Neuronal stem cell (in vitro differentiated cells): Measurements from ENCODE around the gene PFN1.

Source experiments
- DNase-seq: peaks from one replicate; pipeline ENCODE4 v3.0.0-alpha.2; 2013; ENCODE audit warnings: low spot score
- H2AFZ ChIP-seq: one replicate; pipeline ENCODE4 v1.6.1; 2013; ENCODE audit warnings: mild to moderate bottlenecking, low read length, inconsistent platforms
- H2AK5ac ChIP-seq: 2 replicates; pipeline ENCODE4 v1.6.1; 2013; ENCODE audit warnings: low read depth, mild to moderate bottlenecking, inconsistent platforms, low read length, moderate library complexity, mixed read lengths
- H2BK120ac ChIP-seq: 2 replicates; pipeline ENCODE4 v1.6.1; 2013; ENCODE audit warnings: low read depth, mild to moderate bottlenecking, inconsistent platforms, low read length, moderate library complexity, mixed read lengths
- H2BK12ac ChIP-seq: one replicate; pipeline ENCODE4 v1.6.1; 2013; ENCODE audit warnings: low read length, inconsistent platforms
- H2BK15ac ChIP-seq: 2 replicates; pipeline ENCODE4 v1.6.1; 2013; ENCODE audit warnings: mild to moderate bottlenecking, low read length, inconsistent platforms, mixed read lengths
- H2BK5ac ChIP-seq: one replicate; pipeline ENCODE4 v1.6.1; 2013; ENCODE audit warnings: inconsistent platforms, mild to moderate bottlenecking, low read length, moderate library complexity
- H3K14ac ChIP-seq: one replicate; pipeline ENCODE4 v1.6.1; 2013; ENCODE audit warnings: low read length, inconsistent platforms
- H3K18ac ChIP-seq: 2 replicates; pipeline ENCODE4 v1.6.1; 2013; ENCODE audit warnings: low read length, inconsistent platforms
- H3K23ac ChIP-seq: 2 replicates; pipeline ENCODE4 v1.6.1; 2013; ENCODE audit warnings: low read depth, mild to moderate bottlenecking, mixed read lengths, low read length, inconsistent platforms; ENCODE audit not compliant: poor library complexity
- H3K27ac ChIP-seq: replicated peaks from 3 replicates; pipeline ENCODE4 v1.5.1; 2013; ENCODE audit warnings: low read length, inconsistent platforms
- H3K27me3 ChIP-seq, 3 experiments: 2 replicates each; pipeline ENCODE4 v1.6.1; 2013; ENCODE audit warnings: low read length in 3 of 3, mild to moderate bottlenecking in 2 of 3, inconsistent platforms in 1 of 3, low read depth in 1 of 3, mixed read lengths in 1 of 3, moderate library complexity in 1 of 3; ENCODE audit not compliant: control insufficient read depth in 3 of 3, insufficient read depth in 3 of 3
- H3K36me3 ChIP-seq, 2 donors: replicated peaks in 1 of 2; 2 replicates each; pipeline ENCODE4 v1.6.1; 2013; ENCODE audit warnings: low read length in 2 of 2; ENCODE audit not compliant: control insufficient read depth in 2 of 2, insufficient read depth in 2 of 2
- H3K4ac ChIP-seq: 2 replicates; pipeline ENCODE4 v1.6.1; 2013; ENCODE audit warnings: inconsistent platforms, mild to moderate bottlenecking, low read length, moderate library complexity
- H3K4me1 ChIP-seq, 2 donors: 1 replicate in 1 of 2; 2 replicates in 1 of 2; pipeline ENCODE4 v1.6.1; 2013; ENCODE audit warnings: low read length in 2 of 2, low read depth in 1 of 2; ENCODE audit not compliant: control insufficient read depth in 2 of 2, insufficient read depth in 1 of 2
- H3K4me2 ChIP-seq: one replicate; pipeline ENCODE4 v1.6.1; 2013; ENCODE audit warnings: mild to moderate bottlenecking, low read length, inconsistent platforms; ENCODE audit not compliant: insufficient read depth, poor library complexity, severe bottlenecking
- H3K4me3 ChIP-seq, 2 donors: 2 replicates each; pipeline ENCODE4 v1.5.1; 2013; ENCODE audit warnings: low read length in 2 of 2, mild to moderate bottlenecking in 2 of 2, inconsistent platforms in 1 of 2, moderate library complexity in 1 of 2
- H3K79me1 ChIP-seq: one replicate; pipeline ENCODE4 v1.6.1; 2013; ENCODE audit warnings: low read depth, mild to moderate bottlenecking, inconsistent platforms, low read length, moderate library complexity
- H3K9ac ChIP-seq: one replicate; pipeline ENCODE4 v1.6.1; 2013; ENCODE audit warnings: mild to moderate bottlenecking, low read depth, low read length, inconsistent platforms; ENCODE audit not compliant: poor library complexity
- H3K9me3 ChIP-seq, 2 donors: replicated peaks in 1 of 2; 2 replicates each; pipeline versions ENCODE3 to v1.6.1; 2013; ENCODE audit warnings: low read length in 2 of 2, mild to moderate bottlenecking in 2 of 2, inconsistent platforms in 1 of 2, low read depth in 1 of 2, mixed read lengths in 1 of 2, moderate library complexity in 1 of 2; ENCODE audit not compliant: control insufficient read depth in 2 of 2, insufficient read depth in 1 of 2
- H4K8ac ChIP-seq: one replicate; pipeline ENCODE4 v1.6.1; 2013; ENCODE audit warnings: low read depth, mild to moderate bottlenecking, inconsistent platforms, low read length, moderate library complexity
- H4K91ac ChIP-seq: one replicate; pipeline ENCODE4 v1.6.1; 2013; ENCODE audit warnings: low read length, low read depth, mild to moderate bottlenecking, inconsistent platforms; ENCODE audit not compliant: poor library complexity
- WGBS, 2 donors: extraction: QIAGEN DNeasy Blood & Tissue Kit; methylation state at CpG; one replicate each; pipeline ENCODE4 v1.1.7; 2013; ENCODE audit warnings: missing lambda C conversion rate in 2 of 2, mixed read lengths in 1 of 2; ENCODE audit not compliant: insufficient read length in 2 of 2, insufficient replicate concordance in 1 of 2; ENCODE audit errors: extremely low coverage in 2 of 2; 5-methylcytosine and 5-hydroxymethylcytosine counted together

PFN1 gene

DNA sequence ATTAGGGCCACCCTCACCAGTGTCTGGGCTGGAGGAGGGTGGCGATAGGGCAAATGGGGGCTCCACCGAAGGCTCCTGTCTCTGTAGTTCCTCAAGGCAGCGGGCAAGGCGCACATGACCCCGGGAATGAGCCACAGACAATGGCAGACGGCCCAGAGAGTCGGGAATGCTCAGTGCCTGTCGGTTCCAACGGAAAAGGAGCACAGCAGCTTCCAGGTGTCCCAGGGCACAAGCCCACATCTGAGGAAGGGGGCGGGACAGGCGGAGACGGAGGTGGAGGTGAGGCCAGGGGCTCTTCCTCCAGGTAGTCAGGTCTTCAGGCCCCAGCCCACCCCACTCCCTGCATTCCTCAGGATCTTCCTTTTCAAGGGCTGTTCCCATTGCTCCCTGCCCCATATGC, 24.4 kb upstream of the PFN1 start:
- Histone ChIP-seq H2AK5ac (no peak overlapping the region), H4K8ac (no peak overlapping the region), H3K79me1 (peaks cover 2% of the 10 kb centered on the region), H2BK12ac (no peak overlapping the region), H3K4me1 (peaks cover 4 to 11% of the 10 kb centered on the region in 2 donors), H3K23ac (peak overlapping the region; percentile 39), H3K4ac (no peak overlapping the region), H3K18ac (no peak overlapping the region), H3K4me2 (no peak overlapping the region), H3K27ac (no peak overlapping the region), H3K36me3 (peaks cover 10 to 20% of the 10 kb centered on the region in 2 donors), H2BK120ac (no peak overlapping the region), H3K9ac (no peak overlapping the region), H3K9me3 (peaks cover 0 to 1% of the 10 kb centered on the region in 2 donors), H2BK15ac (no peak overlapping the region), H3K4me3 (no peak overlapping the region), H2BK5ac (no peak overlapping the region), H2AFZ (no peak overlapping the region), H3K27me3 (no peaks in the 10 kb centered on the region), H4K91ac (no peak overlapping the region), H3K14ac (no peak overlapping the region)
- no CpG with 5 or more reads among the region's 12 CpGs for WGBS, 2 donors
- no peak for DNase-seq

DNA sequence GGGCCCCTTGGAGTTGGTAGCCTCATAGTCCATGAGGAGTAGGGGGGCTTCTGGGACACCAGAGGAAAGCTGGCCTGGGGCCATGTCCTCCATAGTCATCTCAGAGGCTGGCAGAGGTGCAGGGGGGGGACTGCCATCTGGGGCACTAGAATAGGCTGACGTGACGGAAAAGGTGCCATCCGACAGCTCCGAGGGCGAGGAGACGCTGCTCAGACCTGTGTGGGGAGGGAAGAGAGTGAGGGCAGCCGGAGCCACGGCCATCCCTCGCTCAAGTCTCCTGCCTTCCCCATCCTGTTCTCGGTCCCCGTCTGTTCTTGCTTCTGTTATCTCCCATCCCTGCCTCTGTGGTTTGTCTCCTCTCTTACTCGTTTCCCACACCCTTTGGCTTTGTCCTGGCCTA, 24.0 kb upstream of the PFN1 start:
- Histone ChIP-seq H3K27ac (no peak overlapping the region), H3K23ac (no peak overlapping the region), H4K8ac (no peak overlapping the region), H3K79me1 (peaks cover 2% of the 10 kb centered on the region), H2BK120ac (no peak overlapping the region), H3K9me3 (peaks cover 0 to 1% of the 10 kb centered on the region in 2 donors), H3K27me3 (no peaks in the 10 kb centered on the region), H3K4me2 (no peak overlapping the region), H3K4ac (no peak overlapping the region), H3K4me1 (peaks cover 4 to 11% of the 10 kb centered on the region in 2 donors), H2BK15ac (no peak overlapping the region), H2AK5ac (no peak overlapping the region), H3K14ac (no peak overlapping the region), H3K9ac (peak overlapping the region; percentile 65), H2AFZ (no peak overlapping the region), H3K36me3 (peaks cover 7 to 20% of the 10 kb centered on the region in 2 donors), H2BK12ac (no peak overlapping the region), H3K18ac (no peak overlapping the region), H3K4me3 (no peak overlapping the region), H2BK5ac (no peak overlapping the region), H4K91ac (no peak overlapping the region)
- DNase-seq = no peak
- no CpG with 5 or more reads among the region's 12 CpGs for WGBS, 2 donors

DNA sequence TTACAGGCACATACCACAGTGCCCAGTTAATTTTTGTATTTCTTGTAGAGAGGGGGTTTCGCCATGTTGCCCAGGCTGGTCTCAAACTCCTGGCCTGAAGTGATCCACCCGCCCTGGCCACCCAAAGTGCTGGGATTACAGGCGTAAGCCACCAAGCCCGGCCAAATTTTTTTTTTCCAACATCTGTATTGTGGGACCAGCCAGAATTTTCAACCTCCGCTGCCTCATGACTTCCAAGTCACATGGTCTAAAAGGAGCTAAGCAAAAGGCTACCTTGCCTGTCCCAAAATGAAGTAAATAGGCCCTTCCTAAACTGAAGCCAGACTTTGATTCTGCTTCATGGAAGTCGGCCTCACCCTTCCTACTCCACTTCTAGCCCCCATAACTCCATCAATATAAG, 23.5 kb upstream of the PFN1 start:
- no peak overlapping the region for H2AK5ac ChIP-seq
- no peak overlapping the region for H2BK120ac ChIP-seq
- H3K36me3 ChIP-seq = peaks cover 7 to 20% of the 10 kb centered on the region in 2 donors
- H2AFZ ChIP-seq = no peak overlapping the region
- no peaks in the 10 kb centered on the region for H3K27me3 ChIP-seq
- H3K4me2 ChIP-seq = no peak overlapping the region
- WGBS, 2 donors = no CpG with 5 or more reads among the region's 6 CpGs
- no peak overlapping the region for H3K14ac ChIP-seq
- no peak overlapping the region for H2BK5ac ChIP-seq
- H3K79me1 ChIP-seq = peaks cover 2% of the 10 kb centered on the region
- H3K4ac ChIP-seq = no peak overlapping the region
- no peak overlapping the region for H3K27ac ChIP-seq
- H2BK15ac ChIP-seq = no peak overlapping the region
- no peak overlapping the region for H3K23ac ChIP-seq
- H3K18ac ChIP-seq = no peak overlapping the region
- no peak overlapping the region for H2BK12ac ChIP-seq
- no peak overlapping the region for H3K4me3 ChIP-seq
- no peak overlapping the region for H3K9ac ChIP-seq
- H3K4me1 ChIP-seq = peaks cover 4 to 11% of the 10 kb centered on the region in 2 donors
- no peak for DNase-seq
- H4K8ac ChIP-seq = no peak overlapping the region
- H4K91ac ChIP-seq = no peak overlapping the region
- peaks cover 0 to 1% of the 10 kb centered on the region in 2 donors for H3K9me3 ChIP-seq

DNA sequence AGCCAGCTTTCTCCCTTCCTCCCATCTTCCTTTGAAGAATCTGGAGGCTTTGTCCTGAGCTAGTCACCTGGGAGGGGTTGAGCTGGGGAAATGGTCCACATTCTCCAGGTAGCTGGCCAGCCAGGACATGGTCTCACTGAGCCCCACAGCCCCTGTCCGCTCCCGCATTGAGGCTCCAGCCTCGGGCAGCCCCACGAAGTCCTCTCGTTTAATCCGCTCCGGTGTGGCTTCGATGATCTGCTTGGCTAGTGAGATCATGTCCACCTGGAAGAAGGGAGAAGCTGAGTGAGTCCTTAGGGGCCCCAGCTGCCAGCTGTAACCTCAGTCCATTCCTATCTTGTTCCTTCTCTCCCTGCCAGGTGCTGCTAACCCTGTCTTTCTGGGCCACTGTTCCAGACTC, 21.9 kb upstream of the PFN1 start:
- no peak overlapping the region for H3K4ac ChIP-seq
- no peak overlapping the region for H3K4me3 ChIP-seq
- no peak overlapping the region for H3K23ac ChIP-seq
- H4K8ac ChIP-seq = no peak overlapping the region
- H2BK15ac ChIP-seq = no peak overlapping the region
- H3K14ac ChIP-seq = no peak overlapping the region
- H3K18ac ChIP-seq = no peak overlapping the region
- H2AFZ ChIP-seq = no peak overlapping the region
- peaks cover 6 to 15% of the 10 kb centered on the region in 2 donors for H3K4me1 ChIP-seq
- no peak overlapping the region for H2AK5ac ChIP-seq
- DNase-seq = no peak
- peaks cover 2% of the 10 kb centered on the region for H3K79me1 ChIP-seq
- no peak overlapping the region for H2BK12ac ChIP-seq
- peaks cover 5 to 6% of the 10 kb centered on the region in 2 donors for H3K9me3 ChIP-seq
- no peak overlapping the region for H3K9ac ChIP-seq
- no peak overlapping the region for H3K4me2 ChIP-seq
- WGBS, 2 donors = no CpG with 5 or more reads among the region's 8 CpGs
- H2BK120ac ChIP-seq = no peak overlapping the region
- H4K91ac ChIP-seq = no peak overlapping the region
- H3K27me3 ChIP-seq = no peaks in the 10 kb centered on the region
- H2BK5ac ChIP-seq = no peak overlapping the region
- no peak overlapping the region for H3K27ac ChIP-seq
- H3K36me3 ChIP-seq = peaks cover 11 to 25% of the 10 kb centered on the region in 2 donors
